Mesothelial cell of epicardium (in vitro differentiated cells): ENCODE measurements around the gene MCF2L2. TPM values are rescaled to one million over a fixed set of nuclear protein-coding genes. Genes with fewer than 3 reads are reported as not detected.

ENCODE experiments used
- DNase-seq, 2 experiments: peaks; one replicate each; pipeline ENCODE4 v3.0.0; 2021; ENCODE audit warnings: low spot score in 2 of 2; ENCODE audit not compliant: unreplicated experiment in 2 of 2
- H3K27ac Mint-ChIP-seq: 2 replicates; pipeline ENCODE4 v1.8.0; 2021; ENCODE audit warnings: mixed read lengths
- H3K27me3 Mint-ChIP-seq: 2 replicates; pipeline ENCODE4 v1.8.0; 2021; ENCODE audit warnings: low read depth, mixed read lengths
- H3K36me3 Mint-ChIP-seq: 2 replicates; pipeline ENCODE4 v1.8.0; 2021; ENCODE audit warnings: mixed read lengths
- H3K4me1 Mint-ChIP-seq: 2 replicates; pipeline ENCODE4 v1.8.0; 2021; ENCODE audit warnings: mixed read lengths
- H3K4me3 Mint-ChIP-seq: 2 replicates; pipeline ENCODE4 v1.8.0; 2021; ENCODE audit warnings: mild to moderate bottlenecking, moderate library complexity, mixed read lengths
- H3K9me3 Mint-ChIP-seq: 2 replicates; pipeline ENCODE4 v1.8.0; 2021; ENCODE audit warnings: mixed read lengths
- CTCF ChIP-seq: fragments of 200-600 bp; sonication (generic); IDR thresholded peaks from one replicate; pipeline ENCODE4 v1.5.0; 2021; ENCODE audit warnings: antibody characterized with exemption; ENCODE audit not compliant: unreplicated experiment
- total RNA-seq: library from RNA; stranded (reverse); gene quantifications from 3 replicates; pipeline ENCODE4 v1.2.1, GENCODE V29; 2021

MCF2L2 gene
- total RNA-seq, 1 donor from 2014 or later: 3.4 TPM

- H3K27ac Mint-ChIP-seq: no peak overlapping the region
- H3K9me3 Mint-ChIP-seq: peaks cover 4% of the 10 kb centered on the region
- no peak overlapping the region for H3K4me3 Mint-ChIP-seq
- H3K36me3 Mint-ChIP-seq: no peaks in the 10 kb centered on the region
- H3K27me3 Mint-ChIP-seq: no peaks in the 10 kb centered on the region
- H3K4me1 Mint-ChIP-seq: peaks cover 12% of the 10 kb centered on the region
- DNase-seq: no peak
- no peak for TF ChIP-seq CTCF
Measured at GRCh38 chr3:183400352-183400751, 28.1 kb downstream of the MCF2L2 start.

- H3K4me3 Mint-ChIP-seq: no peak overlapping the region
- H3K9me3 Mint-ChIP-seq: peaks cover 4% of the 10 kb centered on the region
- peaks cover 13% of the 10 kb centered on the region for H3K4me1 Mint-ChIP-seq
- H3K36me3 Mint-ChIP-seq: no peaks in the 10 kb centered on the region
- H3K27me3 Mint-ChIP-seq: no peaks in the 10 kb centered on the region
- H3K27ac Mint-ChIP-seq: no peak overlapping the region
- no peak for DNase-seq
- no peak for TF ChIP-seq CTCF
Measured at GRCh38 chr3:183396662-183397391, 31.6 kb downstream of the MCF2L2 start.

GRCh38 chr3:183394150-183394549 is 34.3 kb downstream of the MCF2L2 start:
- TF ChIP-seq CTCF: no peak
- H3K4me3 Mint-ChIP-seq: no peak overlapping the region
- H3K4me1 Mint-ChIP-seq: peaks cover 19% of the 10 kb centered on the region
- no peaks in the 10 kb centered on the region for H3K36me3 Mint-ChIP-seq
- no peak for DNase-seq
- peaks cover 4% of the 10 kb centered on the region for H3K9me3 Mint-ChIP-seq
- H3K27ac Mint-ChIP-seq: no peak overlapping the region
- no peaks in the 10 kb centered on the region for H3K27me3 Mint-ChIP-seq

- Mint-ChIP-seq H3K4me3 (no peak overlapping the region), H3K27me3 (no peaks in the 10 kb centered on the region), H3K9me3 (peaks cover 4% of the 10 kb centered on the region), H3K4me1 (peaks cover 19% of the 10 kb centered on the region), H3K27ac (no peak overlapping the region), H3K36me3 (no peaks in the 10 kb centered on the region)
- TF ChIP-seq CTCF: no peak
- DNase-seq: no peak
Measured at GRCh38 chr3:183393625-183394024, 34.8 kb downstream of the MCF2L2 start.

- DNase-seq: no peak
- Mint-ChIP-seq H3K4me1 (peaks cover 19% of the 10 kb centered on the region), H3K27me3 (no peaks in the 10 kb centered on the region), H3K4me3 (no peak overlapping the region), H3K9me3 (peaks cover 4% of the 10 kb centered on the region), H3K27ac (no peak overlapping the region), H3K36me3 (no peaks in the 10 kb centered on the region)
- TF ChIP-seq CTCF: no peak
Measured at GRCh38 chr3:183392186-183393034, 36.0 kb downstream of the MCF2L2 start.
